IMR-90 (cell line): ENCODE measurements around the gene CENPX. TPM values are rescaled to one million over a fixed set of nuclear protein-coding genes. Genes with fewer than 3 reads are reported as not detected.

Experiments used
- ATAC-seq: fragments of 200-7000 bp; cut with Tn5 transposase; 2 replicates; pipeline ENCODE4 v1.9.1; 2020; ENCODE audit warnings: low read depth, mild to moderate bottlenecking, moderate library complexity
- BruUV-seq: library from RNA; stranded (reverse); fragments of 400-500 nt; replicated peaks from 2 replicates; lab custom pipeline; 2021; lab: Mats Ljungman, UMichigan
- CTCF ChIA-PET: fragments of 300-600 bp; formaldehyde crosslinking; extraction: SDS; loops from one replicate; lab custom pipeline; 2021; ENCODE audit warnings: antibody characterized with exemption; lab: Yijun Ruan, JAX
- POLR2A ChIA-PET: fragments of 300-600 bp; sonication (Branson Sonifier 250); formaldehyde crosslinking; loops from one replicate; lab custom pipeline; 2022; ENCODE audit warnings: antibody characterized with exemption; ENCODE audit not compliant: unreplicated experiment; lab: Charles Lee
- DNase-seq: peaks from one replicate; pipeline ENCODE4 v3.0.0; 2013
- H2AFZ ChIP-seq: replicated peaks from 2 replicates; pipeline ENCODE3; 2013; ENCODE audit warnings: low read length, mild to moderate bottlenecking; ENCODE audit not compliant: poor library complexity
- H2AK5ac ChIP-seq: 2 replicates; pipeline ENCODE4 v1.6.1; 2013; ENCODE audit warnings: low read depth, low read length, inconsistent platforms
- H2AK9ac ChIP-seq: replicated peaks from 2 replicates; pipeline ENCODE3; 2013; ENCODE audit warnings: mild to moderate bottlenecking, low read depth, low read length, moderate library complexity; ENCODE audit not compliant: poor library complexity
- H2BK120ac ChIP-seq: 2 replicates; pipeline ENCODE4 v1.6.1; 2013; ENCODE audit warnings: low read depth, low read length, inconsistent platforms
- H2BK15ac ChIP-seq: 3 replicates; pipeline ENCODE4 v1.6.1; 2013; ENCODE audit warnings: low read depth, low read length, inconsistent platforms
- H2BK20ac ChIP-seq: 2 replicates; pipeline ENCODE4 v1.6.1; 2013; ENCODE audit warnings: low read depth, mild to moderate bottlenecking, inconsistent platforms, low read length, moderate library complexity
- H2BK5ac ChIP-seq: 2 replicates; pipeline ENCODE4 v1.6.1; 2013; ENCODE audit warnings: mild to moderate bottlenecking, low read depth, low read length, inconsistent platforms; ENCODE audit not compliant: poor library complexity, severe bottlenecking
- H3K14ac ChIP-seq: replicated peaks from 2 replicates; pipeline ENCODE4 v1.6.1; 2013; ENCODE audit warnings: low read depth, low read length, inconsistent platforms
- H3K18ac ChIP-seq: 2 replicates; pipeline ENCODE4 v1.6.1; 2013; ENCODE audit warnings: low read depth, low read length, control low read depth
- H3K23ac ChIP-seq: 2 replicates; pipeline ENCODE4 v1.6.1; 2013; ENCODE audit warnings: low read depth, low read length, inconsistent platforms
- H3K27ac ChIP-seq: 2 replicates; pipeline ENCODE4 v1.5.1; 2013; ENCODE audit warnings: mild to moderate bottlenecking, control low read depth, low read length; ENCODE audit not compliant: insufficient read depth
- H3K27me3 ChIP-seq: 2 replicates; pipeline ENCODE4 v1.6.1; 2013; ENCODE audit warnings: low read length; ENCODE audit not compliant: control insufficient read depth, insufficient read depth
- H3K36me3 ChIP-seq: 2 replicates; pipeline ENCODE4 v1.6.1; 2013; ENCODE audit warnings: low read length, mixed read lengths; ENCODE audit not compliant: control insufficient read depth, insufficient read depth
- H3K4ac ChIP-seq: 2 replicates; pipeline ENCODE4 v1.6.1; 2013; ENCODE audit warnings: low read depth, low read length, inconsistent platforms
- H3K4me1 ChIP-seq: 2 replicates; pipeline ENCODE4 v1.6.1; 2013; ENCODE audit warnings: low read length, mixed read lengths; ENCODE audit not compliant: control insufficient read depth, insufficient read depth
- H3K4me2 ChIP-seq: 2 replicates; pipeline ENCODE4 v1.6.1; 2013; ENCODE audit warnings: low read depth, mild to moderate bottlenecking, control low read depth, low read length, moderate library complexity
- H3K4me3 ChIP-seq: 2 replicates; pipeline ENCODE4 v1.5.1; 2013; ENCODE audit warnings: low read depth, mild to moderate bottlenecking, control low read depth, low read length, moderate library complexity; ENCODE audit not compliant: insufficient read depth
- H3K56ac ChIP-seq: 2 replicates; pipeline ENCODE4 v1.6.1; 2013; ENCODE audit warnings: low read length, inconsistent platforms; ENCODE audit not compliant: insufficient read depth; ENCODE audit errors: extremely low read depth
- H3K79me1 ChIP-seq, 2 experiments: 2 replicates each; pipeline ENCODE4 v1.6.1; 2013; ENCODE audit warnings: low read length in 2 of 2, inconsistent platforms in 1 of 2, low read depth in 1 of 2
- H3K9ac ChIP-seq: 2 replicates; pipeline ENCODE4 v1.6.1; 2013; ENCODE audit warnings: low read depth, low read length, control low read depth
- H3K9me1 ChIP-seq: 2 replicates; pipeline ENCODE4 v1.6.1; 2013; ENCODE audit warnings: low read length, inconsistent platforms; ENCODE audit not compliant: insufficient read depth
- H3K9me3 ChIP-seq: 2 replicates; pipeline ENCODE4 v1.6.1; 2013; ENCODE audit warnings: low read length; ENCODE audit not compliant: control insufficient read depth, insufficient read depth
- H4K20me1 ChIP-seq: 2 replicates; pipeline ENCODE4 v1.6.1; 2013; ENCODE audit warnings: low read length, inconsistent platforms; ENCODE audit not compliant: insufficient read depth
- H4K5ac ChIP-seq: 2 replicates; pipeline ENCODE4 v1.6.1; 2013; ENCODE audit warnings: mild to moderate bottlenecking, low read depth, low read length, control low read depth
- H4K8ac ChIP-seq, 2 experiments: 2 replicates each; pipeline ENCODE4 v1.6.1; 2013; ENCODE audit warnings: low read depth in 2 of 2, low read length in 2 of 2, control low read depth in 1 of 2, inconsistent platforms in 1 of 2
- H4K91ac ChIP-seq: 2 replicates; pipeline ENCODE4 v1.6.1; 2013; ENCODE audit warnings: low read depth, low read length, inconsistent platforms; ENCODE audit not compliant: insufficient read depth
- CEBPB ChIP-seq: IDR thresholded peaks from 2 replicates; pipeline ENCODE4 v1.6.1; 2012; ENCODE audit warnings: low read depth, low read length, improper control_type of control experiment
- CHD1 ChIP-seq: IDR thresholded peaks from 2 replicates; pipeline ENCODE4 v1.6.1; 2012; ENCODE audit warnings: low read depth, low read length, improper control_type of control experiment
- ELK1 ChIP-seq: fragments of 150-350 bp; IDR thresholded peaks from 2 replicates; pipeline ENCODE4 v1.6.1; 2016; ENCODE audit warnings: low read depth, mild to moderate bottlenecking, low read length, moderate library complexity, borderline replicate concordance
- MAFK ChIP-seq: IDR thresholded peaks from 2 replicates; pipeline ENCODE4 v1.6.1; 2012; ENCODE audit warnings: low read depth, low read length, improper control_type of control experiment
- MAZ ChIP-seq: IDR thresholded peaks from 2 replicates; pipeline ENCODE4 v1.6.1; 2012; ENCODE audit warnings: low read depth, mild to moderate bottlenecking, low read length, improper control_type of control experiment, moderate library complexity, borderline replicate concordance
- NFE2L2 ChIP-seq: fragments of 150-350 bp; IDR thresholded peaks from 2 replicates; pipeline ENCODE4 v1.6.1; 2016; ENCODE audit warnings: low read depth, mild to moderate bottlenecking, low read length
- RAD21 ChIP-seq: IDR thresholded peaks from 2 replicates; pipeline ENCODE4 v1.6.1; 2012; ENCODE audit warnings: low read length, improper control_type of control experiment
- SMC3 ChIP-seq: fragments of 150-350 bp; IDR thresholded peaks from 2 replicates; pipeline ENCODE4 v1.6.1; 2016; ENCODE audit warnings: low read depth, mild to moderate bottlenecking, antibody characterized with exemption, low read length, moderate library complexity
- WGBS, 2 experiments: methylation state at CpG; one replicate each; pipeline versions ENCODE4 v1.1.5 to v1.1.7; 2013; ENCODE audit warnings: missing lambda C conversion rate in 2 of 2; ENCODE audit not compliant: insufficient read length in 1 of 2; ENCODE audit errors: extremely low coverage in 2 of 2; 5-methylcytosine and 5-hydroxymethylcytosine counted together
- dilution Hi-C: fragments of 300-500 bp; cut with HindIII; formaldehyde crosslinking; loops from one replicate; pipeline ENCODE4 v1.14.3; 2018; ENCODE audit warnings: low sequenced_read_pairs; ENCODE audit not compliant: unreplicated experiment
- in situ Hi-C: fragments of 300-500 bp; cut with MboI; formaldehyde crosslinking; loops from 3 replicates; pipeline ENCODE4 v1.14.3; 2019; ENCODE audit warnings: low sequenced_read_pairs, inconsistent platforms, mixed read lengths
- intact Hi-C: fragments of 100-400 bp; cut with micrococcal nuclease; formaldehyde crosslinking; loops from 2 replicates; pipeline ENCODE4 v1.10.0; 2022
- polyA plus RNA-seq, 3 experiments: library from polyadenylated mRNA; depleted of rRNA; stranded (reverse); fragments of >200 nt; gene quantifications; 2 replicates each; pipeline ENCODE4 v1.2.3, GENCODE V29; 2012; ENCODE audit warnings: low replicate concordance in 1 of 3
- total RNA-seq: library from RNA; depleted of rRNA; stranded (reverse); fragments of >200 nt; gene quantifications from 2 replicates; pipeline ENCODE4 v1.2.3, GENCODE V29; 2012

CENPX gene
- total and polyA plus RNA-seq, 2 of the 4 experiments (the other 2 are of a cell fraction): 44.8 to 86.8 TPM

DNA sequence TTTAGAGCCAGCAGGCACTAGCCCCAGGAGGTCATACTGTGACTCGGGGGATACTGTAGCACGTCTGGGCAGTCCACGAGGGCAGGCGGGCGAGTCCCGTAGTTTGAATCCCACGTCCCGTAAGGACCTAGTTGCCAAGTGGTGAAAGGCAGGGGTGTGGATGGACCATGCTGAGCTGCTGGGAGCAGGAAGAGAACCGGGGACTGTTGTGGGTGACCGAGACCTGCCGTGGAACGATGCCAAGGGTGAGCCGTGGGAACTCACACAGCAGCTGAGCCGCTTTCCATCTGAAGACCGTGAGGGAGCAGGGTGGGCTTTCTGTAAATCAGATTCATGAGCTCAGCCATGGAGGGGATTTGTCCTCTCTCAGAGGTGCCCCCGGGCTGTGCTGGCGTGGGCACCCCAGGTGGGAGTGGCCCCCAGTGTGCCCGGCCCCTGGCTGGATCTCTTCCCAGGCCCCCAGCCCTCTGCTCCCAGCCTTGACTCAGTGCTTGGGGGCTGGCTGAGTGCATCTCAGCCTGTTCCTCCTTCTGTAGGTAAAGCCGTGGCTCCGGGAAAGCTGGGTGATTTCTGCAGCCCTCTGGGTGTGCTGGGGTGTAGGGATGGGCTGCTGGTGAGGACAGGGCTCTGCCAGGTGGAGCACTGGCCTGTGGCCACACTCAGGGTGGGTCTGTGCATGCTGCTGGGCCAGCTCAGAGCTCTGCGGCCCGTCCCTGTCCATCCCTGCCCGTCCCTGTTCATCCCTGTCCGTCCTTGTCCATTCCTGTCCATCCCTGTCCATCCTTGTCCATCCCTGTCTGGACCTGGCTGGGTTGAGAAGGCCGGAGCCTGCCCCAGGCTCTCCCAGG, 31.6 kb downstream of the CENPX start:
- peak overlapping the region; percentile 52 for H2AK5ac ChIP-seq
- ATAC-seq (no peak; the same call in none of the 2 replicates), DNase-seq (no peak)
- peaks cover 6% of the 10 kb centered on the region for H4K20me1 ChIP-seq
- H4K8ac ChIP-seq: peak overlapping the region in 1 of 2 experiments; percentile 13; a peak in 1 of 4 replicates
- no peak overlapping the region for H3K14ac ChIP-seq
- no peak overlapping the region for H2BK15ac ChIP-seq
- no TSS peak for BruUV-seq
- peak overlapping the region; percentile 24 for H2AFZ ChIP-seq
- dilution Hi-C loops (no loop called here), intact Hi-C loops (loop anchor here (1.0 kb wide), 1 partner anchor 13 kb away; no protein-coding TSS in a partner anchor), in situ Hi-C loops (no loop called here)
- H3K4me2 ChIP-seq: no peak overlapping the region
- H3K4me1 ChIP-seq: peaks cover 13% of the 10 kb centered on the region
- no peak overlapping the region for H4K91ac ChIP-seq
- peaks cover 9 to 30% of the 10 kb centered on the region in 2 experiments; a peak in 3 of 4 replicates for H3K79me1 ChIP-seq
- no peak overlapping the region for H3K23ac ChIP-seq
- no peak overlapping the region for H2BK20ac ChIP-seq
- peaks cover 17% of the 10 kb centered on the region for H3K36me3 ChIP-seq
- TF ChIP-seq CEBPB: no peak
- no peak for TF ChIP-seq NFE2L2
- no peak for TF ChIP-seq CHD1
- no peak for TF ChIP-seq MAZ
- TF ChIP-seq ELK1: no peak
- no peak for TF ChIP-seq MAFK
- TF ChIP-seq RAD21: no peak
- no peak for TF ChIP-seq SMC3
- no peaks in the 10 kb centered on the region for H3K27me3 ChIP-seq
- ChIA-PET CTCF (interaction anchor here (1.2 kb wide), 1 partner anchor 31 kb away, joined by 3 read pairs; no protein-coding TSS in a partner anchor), POLR2A (no interaction called here)
- H3K9ac ChIP-seq: no peak overlapping the region
- 89% methylated on average over 18 of the region's 25 CpGs; no CpG with 5 or more reads in 1 of the 2 experiments for WGBS, 2 experiments
- H3K4ac ChIP-seq: 0 out of 2 replicates have a peak overlapping the region, but pooled peaks have one; percentile 26
- H3K27ac ChIP-seq: no peak overlapping the region
- H2AK9ac ChIP-seq: peak overlapping the region; percentile 57
- no peaks in the 10 kb centered on the region for H3K9me3 ChIP-seq
- H2BK120ac ChIP-seq: no peak overlapping the region
- H3K56ac ChIP-seq: no peak overlapping the region
- H2BK5ac ChIP-seq: no peak overlapping the region
- no peaks in the 10 kb centered on the region for H3K9me1 ChIP-seq
- H3K4me3 ChIP-seq: no peak overlapping the region
- H3K18ac ChIP-seq: no peak overlapping the region
- H4K5ac ChIP-seq: no peak overlapping the region
